PC-9 (cell line): ENCODE measurements around the gene LGALS12.

ENCODE experiments used
- EZH2 ChIP-seq: fragments of 200-600 bp; sonication (generic); IDR thresholded peaks from 2 replicates; pipeline ENCODE4 v1.8.0; 2017; ENCODE audit warnings: antibody characterized with exemption, low read depth
- TF ChIP-seq, protein P1 (sequence below): fragments of 200-600 bp; sonication (generic); conservative IDR thresholded peaks from 2 replicates; pipeline ENCODE4 v1.6.1; 2017; ENCODE audit warnings: mixed run types, antibody characterized with exemption, mild to moderate bottlenecking, moderate library complexity

- TF ChIP-seq, protein P1, sequence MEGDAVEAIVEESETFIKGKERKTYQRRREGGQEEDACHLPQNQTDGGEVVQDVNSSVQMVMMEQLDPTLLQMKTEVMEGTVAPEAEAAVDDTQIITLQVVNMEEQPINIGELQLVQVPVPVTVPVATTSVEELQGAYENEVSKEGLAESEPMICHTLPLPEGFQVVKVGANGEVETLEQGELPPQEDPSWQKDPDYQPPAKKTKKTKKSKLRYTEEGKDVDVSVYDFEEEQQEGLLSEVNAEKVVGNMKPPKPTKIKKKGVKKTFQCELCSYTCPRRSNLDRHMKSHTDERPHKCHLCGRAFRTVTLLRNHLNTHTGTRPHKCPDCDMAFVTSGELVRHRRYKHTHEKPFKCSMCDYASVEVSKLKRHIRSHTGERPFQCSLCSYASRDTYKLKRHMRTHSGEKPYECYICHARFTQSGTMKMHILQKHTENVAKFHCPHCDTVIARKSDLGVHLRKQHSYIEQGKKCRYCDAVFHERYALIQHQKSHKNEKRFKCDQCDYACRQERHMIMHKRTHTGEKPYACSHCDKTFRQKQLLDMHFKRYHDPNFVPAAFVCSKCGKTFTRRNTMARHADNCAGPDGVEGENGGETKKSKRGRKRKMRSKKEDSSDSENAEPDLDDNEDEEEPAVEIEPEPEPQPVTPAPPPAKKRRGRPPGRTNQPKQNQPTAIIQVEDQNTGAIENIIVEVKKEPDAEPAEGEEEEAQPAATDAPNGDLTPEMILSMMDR, result no peak
- TF ChIP-seq EZH2, result no peak
Observed at GRCh38 chr11:63563201-63564055, 57.5 kb downstream of the LGALS12 start, which contains the start of gene PLAAT2.
